Gastrocnemius medialis (tissue), 4 donors: Measurements from ENCODE around the gene CCL16. TPM values are rescaled to one million over a fixed set of nuclear protein-coding genes. Genes with fewer than 3 reads are reported as not detected.
"Not testable (repeated sequence)": the region's sequence is repeated elsewhere in the genome, so short reads cannot be mapped to it uniquely, and the experiment has no call there.

ENCODE experiments used
- ATAC-seq, 2 donors: fragments of 150-250 bp; one replicate each; pipeline ENCODE4 v1.9.1; 2016
- DNase-seq, 2 donors: peaks; one replicate each; pipeline ENCODE4 v3.0.0-alpha.2; 2019
- H3K27ac ChIP-seq, 4 donors: fragments of 200-600 bp; sonication (generic); 1 replicate in 1 of 4; 2 replicates in 3 of 4; pipeline ENCODE4 v1.5.1; 2016 to 2018; ENCODE audit warnings: mild to moderate bottlenecking in 2 of 4, moderate library complexity in 1 of 4
- H3K27me3 ChIP-seq, 3 donors: fragments of 200-600 bp; sonication (generic) in 2 of 3; 1 replicate in 1 of 3; 2 replicates in 2 of 3; pipeline versions ENCODE4 v1.5.1 to v1.6.0; 2016 to 2019; ENCODE audit warnings: mild to moderate bottlenecking in 1 of 3, moderate library complexity in 1 of 3
- H3K36me3 ChIP-seq, 2 donors: fragments of 200-600 bp; sonication (generic) in 1 of 2; one replicate each; pipeline ENCODE4 v1.5.1; 2017 to 2018
- H3K4me1 ChIP-seq, 2 donors: fragments of 200-600 bp; sonication (generic) in 1 of 2; one replicate each; pipeline ENCODE4 v1.5.1; 2016 to 2017; ENCODE audit warnings: mild to moderate bottlenecking in 2 of 2
- H3K4me3 ChIP-seq, 4 donors: fragments of 200-600 bp; sonication (generic) in 3 of 4; 1 replicate in 1 of 4; 2 replicates in 3 of 4; pipeline ENCODE4 v1.5.1; 2016 to 2019; ENCODE audit warnings: mild to moderate bottlenecking in 2 of 4
- H3K9me3 ChIP-seq, 3 donors: fragments of 200-600 bp; sonication (generic) in 2 of 3; 1 replicate in 1 of 3; 2 replicates in 2 of 3; pipeline ENCODE4 v1.5.1; 2016 to 2019
- POLR2A ChIP-seq, 2 donors: fragments of 450-650 bp; IDR thresholded peaks; one replicate each; pipeline ENCODE4 v1.6.1; 2017; ENCODE audit warnings: antibody characterized with exemption in 2 of 2, mild to moderate bottlenecking in 2 of 2, moderate library complexity in 2 of 2
- in situ Hi-C, 4 donors: fragments of 200-750 bp; cut with MboI; loops; one replicate each; pipeline versions ENCODE4 v1.15.0 to v1.8.0; 2017; ENCODE audit warnings: low sequenced_read_pairs in 4 of 4
- intact Hi-C: fragments of 100-400 bp; cut with DNase I; formaldehyde crosslinking; loops from one replicate; pipeline ENCODE4 v1.15.1; 2023; ENCODE audit warnings: low total_unique reads
- total RNA-seq, 4 donors: library from RNA; depleted of rRNA; stranded (reverse); fragments of >200 nt; gene quantifications; one replicate each; pipeline versions ENCODE4 v1.1.0 to v1.2.3, GENCODE V29; 2016
- TF ChIP-seq, protein P1 (sequence below), 5 experiments: fragments of 450-650 bp in 3 of 5; fragments of 200-600 bp in 2 of 5; sonication (generic) in 2 of 5; IDR thresholded peaks in 4 of 5; conservative IDR thresholded peaks in 1 of 5; 1 replicate in 4 of 5; 2 replicates in 1 of 5; pipeline ENCODE4 v1.5.1; 2016 to 2019; ENCODE audit warnings: antibody characterized with exemption in 5 of 5, mild to moderate bottlenecking in 3 of 5, moderate library complexity in 3 of 5

CCL16 gene
- total RNA-seq, 4 donors from 2014 or later, result 0.33 TPM; not detected in 3

GRCh38 chr17:36019423-36019822 is 38.1 kb upstream of the CCL16 start:
- DNase-seq (no peak), ATAC-seq (no peak)
- intact Hi-C loops (no loop called here), in situ Hi-C loops (no loop called here)
- Histone ChIP-seq H3K4me1 (no peaks in the 10 kb centered on the region), H3K4me3 (no peak overlapping the region), H3K9me3 (no peaks in the 10 kb centered on the region), H3K27ac (no peak overlapping the region), H3K27me3 (no peaks in the 10 kb centered on the region), H3K36me3 (no peaks in the 10 kb centered on the region)
- no peak for TF ChIP-seq POLR2A (IDR thresholded peaks at IDR 0.05)
- TF ChIP-seq, protein P1, sequence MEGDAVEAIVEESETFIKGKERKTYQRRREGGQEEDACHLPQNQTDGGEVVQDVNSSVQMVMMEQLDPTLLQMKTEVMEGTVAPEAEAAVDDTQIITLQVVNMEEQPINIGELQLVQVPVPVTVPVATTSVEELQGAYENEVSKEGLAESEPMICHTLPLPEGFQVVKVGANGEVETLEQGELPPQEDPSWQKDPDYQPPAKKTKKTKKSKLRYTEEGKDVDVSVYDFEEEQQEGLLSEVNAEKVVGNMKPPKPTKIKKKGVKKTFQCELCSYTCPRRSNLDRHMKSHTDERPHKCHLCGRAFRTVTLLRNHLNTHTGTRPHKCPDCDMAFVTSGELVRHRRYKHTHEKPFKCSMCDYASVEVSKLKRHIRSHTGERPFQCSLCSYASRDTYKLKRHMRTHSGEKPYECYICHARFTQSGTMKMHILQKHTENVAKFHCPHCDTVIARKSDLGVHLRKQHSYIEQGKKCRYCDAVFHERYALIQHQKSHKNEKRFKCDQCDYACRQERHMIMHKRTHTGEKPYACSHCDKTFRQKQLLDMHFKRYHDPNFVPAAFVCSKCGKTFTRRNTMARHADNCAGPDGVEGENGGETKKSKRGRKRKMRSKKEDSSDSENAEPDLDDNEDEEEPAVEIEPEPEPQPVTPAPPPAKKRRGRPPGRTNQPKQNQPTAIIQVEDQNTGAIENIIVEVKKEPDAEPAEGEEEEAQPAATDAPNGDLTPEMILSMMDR (IDR thresholded peaks at IDR 0.05 in 4 of 5, conservative IDR thresholded peaks at IDR 0.05 in 1 of 5), result no peak

- Histone ChIP-seq H3K27ac (no peak within 1 kb of the TSS), H3K4me3 (no peak within 1 kb of the TSS), H3K4me1 (no peaks in the 10 kb centered on the region), H3K36me3 (no peaks in the 10 kb centered on the region), H3K9me3 (no peaks in the 10 kb centered on the region), H3K27me3 (no peaks in the 10 kb centered on the region)
- TF ChIP-seq, protein P1 (IDR thresholded peaks at IDR 0.05 in 4 of 5, conservative IDR thresholded peaks at IDR 0.05 in 1 of 5), result no peak
- TF ChIP-seq POLR2A (IDR thresholded peaks at IDR 0.05), result no peak
- in situ Hi-C loops, result no loop called here
- intact Hi-C loops, result no loop called here
- no peak for ATAC-seq
- no peak for DNase-seq
These were observed 36.5 kb upstream of the CCL16 start, which contains the start of gene CCL23 for GRCh38 chr17:36017799-36018198. CCL23 (minus strand) TSS chr17:36017972; CDS start chr17:36017897, 75 bp downstream.

- no peak for TF ChIP-seq POLR2A (IDR thresholded peaks at IDR 0.05)
- TF ChIP-seq, protein P1 (IDR thresholded peaks at IDR 0.05 in 4 of 5, conservative IDR thresholded peaks at IDR 0.05 in 1 of 5), result no peak
- no peaks in the 10 kb centered on the region for H3K4me1 ChIP-seq
- H3K4me3 ChIP-seq, result no peak overlapping the region
- in situ Hi-C loops, result no loop called here
- no peaks in the 10 kb centered on the region for H3K36me3 ChIP-seq
- DNase-seq (no peak), ATAC-seq (no peak)
- H3K9me3 ChIP-seq, result no peaks in the 10 kb centered on the region
- H3K27me3 ChIP-seq, result no peaks in the 10 kb centered on the region
- intact Hi-C loops, result no loop called here
- no peak overlapping the region for H3K27ac ChIP-seq
These were observed 35.3 kb upstream of the CCL16 start for GRCh38 chr17:36016555-36016954.

DNA sequence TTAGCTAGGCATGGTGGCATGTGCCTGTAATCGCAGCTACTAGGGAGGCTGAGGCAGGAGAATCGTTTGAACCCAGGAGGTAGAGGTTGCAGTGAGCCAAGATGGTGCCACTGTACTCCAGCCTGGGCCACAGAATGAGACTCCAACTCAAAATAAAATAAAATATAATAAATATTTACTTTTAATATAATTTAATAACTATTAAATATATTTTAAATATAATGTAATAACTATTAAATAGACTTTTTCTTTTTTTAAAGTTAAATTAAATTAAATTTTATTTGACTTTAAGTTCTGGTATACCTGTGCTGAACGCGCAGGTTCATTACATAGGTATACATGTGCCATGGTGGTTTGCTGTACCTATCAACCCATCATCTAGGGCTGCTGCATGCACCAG is 34.6 kb upstream of the CCL16 start:
- H3K36me3 ChIP-seq, DNase-seq, H3K27ac ChIP-seq, intact Hi-C loops, H3K4me1 ChIP-seq, H3K27me3 ChIP-seq, H3K4me3 ChIP-seq, H3K9me3 ChIP-seq, in situ Hi-C loops, ATAC-seq: not testable (repeated sequence)

- intact Hi-C loops (no loop called here), in situ Hi-C loops (no loop called here)
- DNase-seq (no peak), ATAC-seq (no peak)
- Histone ChIP-seq H3K9me3 (no peaks in the 10 kb centered on the region), H3K36me3 (no peaks in the 10 kb centered on the region), H3K27me3 (no peaks in the 10 kb centered on the region), H3K4me3 (no peak overlapping the region), H3K27ac (no peak overlapping the region), H3K4me1 (no peaks in the 10 kb centered on the region)
- TF ChIP-seq POLR2A (IDR thresholded peaks at IDR 0.05), result no peak
- TF ChIP-seq, protein P1 (IDR thresholded peaks at IDR 0.05 in 4 of 5, conservative IDR thresholded peaks at IDR 0.05 in 1 of 5), result no peak
These were observed 33.6 kb upstream of the CCL16 start for GRCh38 chr17:36014946-36015345.
